DND-41 (cell line): ENCODE data around the gene ACTL8.
"Not testable (repeated sequence)": the region's sequence is repeated elsewhere in the genome, so short reads cannot be mapped to it uniquely, and the experiment has no call there.

Source experiments
- ATAC-seq: fragments of 200-7000 bp; cut with Tn5 transposase; 3 replicates; pipeline ENCODE4 v1.9.1; 2021; ENCODE audit warnings: low read depth; ENCODE audit not compliant: insufficient read depth
- DNase-seq: peaks from one replicate; pipeline ENCODE4 v3.0.0-alpha.2; 2020
- H2AFZ ChIP-seq: 2 replicates; pipeline ENCODE4 v1.6.0; 2012; ENCODE audit warnings: low read depth, low read length
- H3K27ac ChIP-seq: 2 replicates; pipeline ENCODE4 v1.5.1; 2012; ENCODE audit warnings: low read length, inconsistent platforms
- H3K27me3 ChIP-seq: fragments of 200-600 bp; sonication (generic); 2 replicates; pipeline ENCODE4 v1.6.0; 2012; ENCODE audit warnings: low read length, mild to moderate bottlenecking, inconsistent platforms; ENCODE audit not compliant: insufficient read depth, poor library complexity
- H3K36me3 ChIP-seq: 2 replicates; pipeline ENCODE4 v1.5.1; 2012; ENCODE audit warnings: low read length, inconsistent platforms; ENCODE audit not compliant: insufficient read depth
- H3K4me1 ChIP-seq: 2 replicates; pipeline ENCODE4 v1.5.1; 2012; ENCODE audit warnings: mild to moderate bottlenecking, low read length; ENCODE audit not compliant: insufficient read depth
- H3K4me2 ChIP-seq: 2 replicates; pipeline ENCODE4 v1.6.0; 2012; ENCODE audit warnings: mild to moderate bottlenecking, moderate library complexity, low read length, inconsistent platforms; ENCODE audit not compliant: insufficient read depth
- H3K4me3 ChIP-seq, 2 experiments: fragments of 200-600 bp in 1 of 2; shearing (Covaris generic) in 1 of 2; 2 replicates each; pipeline ENCODE4 v1.5.1; 2012 to 2016; ENCODE audit warnings: inconsistent platforms in 2 of 2, low read length in 2 of 2, mild to moderate bottlenecking in 2 of 2, low read depth in 1 of 2, moderate library complexity in 1 of 2
- H3K79me2 ChIP-seq: 2 replicates; pipeline ENCODE4 v1.6.0; 2012; ENCODE audit warnings: low read length, inconsistent platforms; ENCODE audit not compliant: insufficient read depth
- H3K9ac ChIP-seq: 2 replicates; pipeline ENCODE4 v1.6.0; 2012; ENCODE audit warnings: low read depth, mild to moderate bottlenecking, inconsistent platforms, low read length, moderate library complexity
- H3K9me3 ChIP-seq: 2 replicates; pipeline ENCODE4 v1.5.1; 2012; ENCODE audit warnings: low read length, moderate library complexity, mild to moderate bottlenecking, inconsistent platforms; ENCODE audit not compliant: insufficient read depth, severe bottlenecking
- H4K20me1 ChIP-seq: 2 replicates; pipeline ENCODE4 v1.6.0; 2012; ENCODE audit warnings: low read length; ENCODE audit not compliant: insufficient read depth
- CTCF ChIP-seq: IDR thresholded peaks from 2 replicates; pipeline ENCODE4 v1.5.1; 2012; ENCODE audit warnings: borderline replicate concordance, low read length, moderate library complexity, mild to moderate bottlenecking; ENCODE audit not compliant: poor library complexity, severe bottlenecking; ENCODE audit errors: extremely low read depth
- EZH2 ChIP-seq: IDR thresholded peaks from 3 replicates; pipeline ENCODE4 v1.6.1; 2012; ENCODE audit warnings: borderline replicate concordance, low read depth, mild to moderate bottlenecking, moderate library complexity, low read length, inconsistent platforms; ENCODE audit not compliant: severe bottlenecking

ACTL8 gene

DNA sequence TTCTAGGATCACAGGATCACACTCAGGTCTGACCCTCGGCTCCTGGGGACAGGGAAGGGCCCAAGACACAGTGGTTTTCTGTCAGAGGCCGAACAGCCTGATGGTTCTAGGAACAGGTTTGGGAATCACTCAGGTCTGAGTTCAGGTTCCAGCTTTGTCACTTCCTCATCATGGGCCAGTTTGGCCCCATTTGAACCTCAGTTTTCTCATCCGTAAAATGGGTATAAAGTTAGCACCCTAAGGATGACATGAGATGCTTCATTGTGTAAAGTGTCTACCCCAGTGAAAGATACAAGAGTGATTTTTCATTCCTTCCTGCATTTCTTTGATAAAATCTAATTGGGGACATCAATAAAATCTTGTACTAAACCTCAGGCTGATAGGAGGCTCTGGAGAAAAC is 11.2 kb upstream of the ACTL8 start:
- Histone ChIP-seq H3K4me3 (no peak overlapping the region), H3K27me3 (peaks cover 10% of the 10 kb centered on the region), H4K20me1 (no peaks in the 10 kb centered on the region), H3K4me2 (no peak overlapping the region), H3K4me1 (no peaks in the 10 kb centered on the region), H3K27ac (no peak overlapping the region), H3K36me3 (no peaks in the 10 kb centered on the region), H2AFZ (no peak overlapping the region), H3K9me3 (no peaks in the 10 kb centered on the region), H3K79me2 (no peaks in the 10 kb centered on the region), H3K9ac (no peak overlapping the region)
- no peak for TF ChIP-seq CTCF
- TF ChIP-seq EZH2 = no peak
- no peak for ATAC-seq
- no peak for DNase-seq

DNA sequence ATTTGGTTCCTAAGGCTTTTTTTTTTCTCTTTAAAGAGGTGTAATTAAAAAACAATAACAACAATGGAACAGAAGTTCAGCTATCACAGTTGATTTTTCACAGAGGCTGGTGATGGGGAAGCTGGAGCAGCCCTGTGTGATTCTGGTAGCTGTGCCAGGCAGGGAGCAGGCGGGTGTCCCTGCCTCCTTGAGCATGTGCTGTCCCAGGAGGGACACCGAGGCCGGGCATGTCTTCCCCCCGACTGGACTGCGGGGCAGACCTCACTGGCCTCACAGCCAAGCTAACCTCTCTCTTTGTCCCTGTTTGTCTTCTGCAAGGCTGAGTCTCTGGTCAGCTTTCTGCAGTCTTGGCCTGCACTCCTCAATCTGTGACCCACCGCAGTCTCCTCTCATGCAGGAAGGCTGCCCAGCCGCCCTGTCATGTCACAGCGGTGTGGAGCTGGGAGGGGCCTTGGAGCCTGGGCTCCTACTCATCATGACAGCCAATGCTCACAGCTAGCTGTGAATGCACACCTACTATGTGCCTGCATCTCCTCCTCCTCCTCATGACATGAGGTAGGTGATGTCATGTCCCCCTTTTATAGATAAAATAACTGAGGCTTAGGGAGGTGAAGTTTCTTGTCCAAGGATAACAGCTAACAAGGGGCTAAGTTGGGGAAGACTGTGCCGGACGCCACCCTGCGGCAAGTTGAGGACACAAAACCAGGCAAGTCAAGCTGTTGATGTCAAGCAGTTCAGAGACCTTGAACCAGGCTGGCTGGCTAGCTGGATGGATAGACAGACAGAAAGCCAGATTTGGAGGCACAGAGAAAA is 10.3 kb upstream of the ACTL8 start:
- no peak overlapping the region for H3K4me3 ChIP-seq
- no peaks in the 10 kb centered on the region for H4K20me1 ChIP-seq
- no peaks in the 10 kb centered on the region for H3K36me3 ChIP-seq
- no peak overlapping the region for H2AFZ ChIP-seq
- no peak overlapping the region for H3K27ac ChIP-seq
- H3K79me2 ChIP-seq = no peaks in the 10 kb centered on the region
- peaks cover 7% of the 10 kb centered on the region for H3K27me3 ChIP-seq
- no peak overlapping the region for H3K9ac ChIP-seq
- H3K9me3 ChIP-seq = no peaks in the 10 kb centered on the region
- ATAC-seq (no peak), DNase-seq (no peak)
- H3K4me2 ChIP-seq = no peak overlapping the region
- no peak for TF ChIP-seq CTCF
- no peak for TF ChIP-seq EZH2
- no peaks in the 10 kb centered on the region for H3K4me1 ChIP-seq

DNA sequence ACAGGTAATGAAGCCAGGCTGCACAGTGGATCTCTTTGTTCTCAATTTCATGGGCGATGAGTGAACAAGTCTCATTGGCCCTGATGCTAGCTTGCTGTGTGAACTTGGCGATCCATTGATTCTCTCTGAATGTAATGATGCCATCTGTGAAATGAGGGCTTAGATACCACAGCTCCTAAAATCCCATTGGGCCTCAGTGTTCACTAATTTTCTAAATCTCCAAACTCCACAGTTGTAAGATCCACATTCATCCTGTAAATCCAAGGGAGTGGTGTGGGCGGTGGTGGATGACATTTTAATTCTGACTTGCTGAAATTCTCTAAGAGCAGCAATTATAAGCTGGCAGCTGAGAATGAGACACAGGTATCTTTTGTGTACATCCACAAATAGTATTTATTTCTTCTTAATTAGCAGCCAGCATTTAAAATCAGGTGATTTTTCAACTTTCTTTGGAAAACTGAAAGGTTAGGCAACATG is 9.6 kb upstream of the ACTL8 start:
- no peak overlapping the region for H3K4me2 ChIP-seq
- H3K27me3 ChIP-seq = peaks cover 7% of the 10 kb centered on the region
- H3K79me2 ChIP-seq = no peaks in the 10 kb centered on the region

GRCh38 chr1:17746281-17746680 is 8.9 kb upstream of the ACTL8 start:
- not testable (repeated sequence) for DNase-seq, H3K4me3 ChIP-seq, H2AFZ ChIP-seq, H3K27me3 ChIP-seq, H3K4me2 ChIP-seq, H3K36me3 ChIP-seq, H3K79me2 ChIP-seq, ATAC-seq, H3K9ac ChIP-seq, H4K20me1 ChIP-seq, H3K27ac ChIP-seq, H3K9me3 ChIP-seq, H3K4me1 ChIP-seq

More for the DNA sequence above, 9.6 kb upstream of the ACTL8 start:
- TF ChIP-seq CTCF (no peak), EZH2 (no peak)
- Histone ChIP-seq H2AFZ (no peak overlapping the region), H3K9ac (no peak overlapping the region), H3K36me3 (no peaks in the 10 kb centered on the region), H3K27ac (no peak overlapping the region), H3K4me1 (no peaks in the 10 kb centered on the region), H3K4me3 (no peak overlapping the region), H3K9me3 (no peaks in the 10 kb centered on the region), H4K20me1 (no peaks in the 10 kb centered on the region)
- ATAC-seq = no peak
- no peak for DNase-seq
